Activated CD4-positive, alpha-beta T cell treated with anti-CD3 and anti-CD28 coated beads, Interleukin-2, amount 50 U/mL, for 4 hours (primary cell): Measurements from ENCODE around the gene TNIK.

Source experiments
- DNase-seq, 2 experiments: peaks; one replicate each; pipeline ENCODE4 v3.0.0-alpha.2; 2020

Gene TNIK

GRCh38 chr3:171178714-171179113 lies 281.5 kb downstream of the TNIK start:
- no peak for DNase-seq

GRCh38 chr3:171177553-171177952 lies 282.7 kb downstream of the TNIK start:
- no peak for DNase-seq

GRCh38 chr3:171177056-171177455 lies 283.1 kb downstream of the TNIK start:
- DNase-seq, result no peak

- no peak for DNase-seq
Measured at GRCh38 chr3:171176244-171176933, 283.8 kb downstream of the TNIK start.

- DNase-seq, result no peak
Measured at GRCh38 chr3:171175741-171176234, 284.4 kb downstream of the TNIK start.

- no peak for DNase-seq
Measured at GRCh38 chr3:171173736-171174135, 286.5 kb downstream of the TNIK start.

- no peak for DNase-seq
Measured at GRCh38 chr3:171172070-171172469, 288.1 kb downstream of the TNIK start.

- DNase-seq, result no peak
Measured at GRCh38 chr3:171169866-171170265, 290.3 kb downstream of the TNIK start.

- DNase-seq, result no peak
Measured at GRCh38 chr3:171169443-171169842, 290.8 kb downstream of the TNIK start.

GRCh38 chr3:171168551-171168950 lies 291.7 kb downstream of the TNIK start:
- DNase-seq, result no peak

GRCh38 chr3:171168086-171168485 lies 292.1 kb downstream of the TNIK start:
- no peak for DNase-seq

GRCh38 chr3:171165983-171166382 lies 294.2 kb downstream of the TNIK start:
- no peak for DNase-seq

- DNase-seq, result no peak
Measured at GRCh38 chr3:171165499-171165921, 294.7 kb downstream of the TNIK start.

GRCh38 chr3:171164067-171164465 lies 296.1 kb downstream of the TNIK start:
- no peak for DNase-seq

GRCh38 chr3:171163101-171164066 lies 296.8 kb downstream of the TNIK start:
- no peak for DNase-seq

GRCh38 chr3:171160325-171160724 lies 299.9 kb downstream of the TNIK start:
- no peak for DNase-seq

GRCh38 chr3:171159822-171160157 lies 300.4 kb downstream of the TNIK start:
- DNase-seq, result no peak

GRCh38 chr3:171159024-171159821 lies 301.0 kb downstream of the TNIK start:
- no peak for DNase-seq

- DNase-seq, result no peak
Measured at GRCh38 chr3:171157980-171158379, 302.2 kb downstream of the TNIK start.

- no peak for DNase-seq
Measured at GRCh38 chr3:171157286-171157685, 302.9 kb downstream of the TNIK start.

GRCh38 chr3:171156401-171157010 lies 303.7 kb downstream of the TNIK start:
- DNase-seq, result no peak

- DNase-seq, result no peak
Measured at GRCh38 chr3:171155122-171155700, 305.0 kb downstream of the TNIK start.
